ENCODE data around the gene MUC15.
"Not testable (repeated sequence)": the region's sequence is repeated elsewhere in the genome, so short reads cannot be mapped to it uniquely, and the experiment has no call there.

MUC15 gene, protein sequence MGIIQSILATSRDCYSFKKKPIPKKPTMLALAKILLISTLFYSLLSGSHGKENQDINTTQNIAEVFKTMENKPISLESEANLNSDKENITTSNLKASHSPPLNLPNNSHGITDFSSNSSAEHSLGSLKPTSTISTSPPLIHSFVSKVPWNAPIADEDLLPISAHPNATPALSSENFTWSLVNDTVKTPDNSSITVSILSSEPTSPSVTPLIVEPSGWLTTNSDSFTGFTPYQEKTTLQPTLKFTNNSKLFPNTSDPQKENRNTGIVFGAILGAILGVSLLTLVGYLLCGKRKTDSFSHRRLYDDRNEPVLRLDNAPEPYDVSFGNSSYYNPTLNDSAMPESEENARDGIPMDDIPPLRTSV

DNA sequence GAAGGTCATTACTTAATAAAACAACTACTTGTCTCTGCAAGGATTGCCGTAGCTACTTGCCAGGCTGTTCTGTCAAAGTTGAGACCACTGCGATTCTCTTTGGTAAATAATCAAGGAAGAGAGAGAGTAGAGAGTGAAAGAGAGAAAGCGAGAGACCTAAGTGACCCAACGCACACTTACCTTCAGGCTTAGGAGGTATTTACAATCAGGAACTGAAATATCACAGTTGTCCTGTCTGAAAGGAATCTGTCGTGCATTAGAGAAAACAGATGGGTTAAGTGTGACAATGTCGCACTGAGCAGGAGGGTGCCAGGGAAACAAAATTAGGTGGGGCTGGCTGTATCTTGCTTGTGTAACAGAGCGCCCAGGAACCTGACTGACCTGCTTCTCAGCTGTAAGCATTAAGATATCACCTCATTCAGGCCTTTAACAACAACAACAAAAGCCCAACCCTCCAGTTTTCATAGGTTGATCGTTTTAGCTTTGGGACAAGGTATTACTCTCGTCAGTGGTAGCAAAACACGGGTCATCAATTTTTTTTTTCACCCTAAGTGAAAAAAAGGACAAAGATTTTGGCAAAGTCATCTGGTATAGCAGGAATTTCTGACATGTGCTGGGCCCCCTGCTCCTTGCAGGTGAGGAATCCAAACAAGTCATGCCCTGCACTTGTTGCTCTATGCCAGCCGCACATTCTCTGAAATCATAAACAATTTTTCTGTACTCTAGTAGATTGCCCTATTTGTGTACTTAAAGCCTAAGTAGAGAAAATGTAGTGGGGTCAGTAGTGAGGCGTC, at the start of gene MUC15:
Gene MUC15, minus strand, starts transcription at position 403 of the 794 bp plus-strand sequence. CDS start 5,169 bp downstream, outside the sequence.
- DNase-seq (ENCODE audit: low read depth in 2 of 2), result no peak

DNA sequence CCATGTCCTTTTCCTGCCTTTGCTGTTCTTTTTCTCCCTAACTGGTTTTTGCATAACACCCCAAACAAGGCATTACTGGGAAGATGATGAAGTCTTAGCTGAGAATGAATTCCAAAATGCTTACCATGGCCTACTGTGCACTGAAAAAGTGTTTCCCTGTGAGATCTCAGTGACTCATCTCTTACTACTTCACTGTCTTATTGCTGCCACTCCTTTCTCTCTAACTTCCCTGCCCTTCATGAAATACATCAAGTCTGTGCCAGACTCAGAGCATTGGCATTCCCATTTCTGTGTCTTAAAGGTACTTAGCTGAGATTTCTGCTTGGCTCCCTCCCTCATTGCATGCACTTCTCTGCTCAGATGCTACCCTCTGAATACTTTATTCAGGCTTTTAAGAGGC, 49.1 kb upstream of the MUC15 start:
- DNase-seq (ENCODE audit: low read depth in 2 of 2), result no peak

DNA sequence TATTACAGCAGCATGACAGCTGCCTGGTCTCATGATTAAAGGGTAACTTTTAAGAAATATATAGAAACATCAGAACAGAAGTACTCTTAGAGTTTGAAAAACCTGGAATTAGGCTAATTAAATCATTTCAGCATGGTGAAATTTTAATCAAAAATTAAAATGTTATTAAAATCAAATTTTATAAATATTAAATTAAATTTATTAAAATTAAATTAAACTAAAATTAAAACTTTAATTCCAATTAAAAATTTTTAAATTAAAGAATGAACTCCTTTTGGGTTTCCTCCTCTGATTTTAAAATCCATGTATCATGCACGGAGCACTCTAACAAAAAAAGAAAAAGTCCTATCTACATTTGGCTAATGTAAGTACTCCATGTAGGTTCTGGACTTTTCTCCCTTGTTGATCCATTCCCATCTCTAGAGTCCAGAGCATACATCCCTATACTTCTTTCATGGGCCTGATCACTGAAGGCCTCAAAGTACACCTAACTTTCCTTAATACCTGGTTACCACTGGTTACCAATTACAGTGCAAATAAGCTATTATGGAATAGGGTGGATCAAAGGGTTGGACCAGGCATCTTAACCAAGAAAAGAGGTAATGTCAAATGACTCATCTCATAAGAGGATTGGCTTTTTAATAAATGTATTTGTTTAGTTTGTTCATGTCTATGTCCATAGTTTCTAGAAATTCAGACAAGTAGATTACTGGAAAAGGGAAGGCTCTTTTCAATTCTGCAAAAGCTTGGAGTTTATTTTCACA, 48.4 kb upstream of the MUC15 start:
- DNase-seq (ENCODE audit: low read depth in 2 of 2), result no peak

DNA sequence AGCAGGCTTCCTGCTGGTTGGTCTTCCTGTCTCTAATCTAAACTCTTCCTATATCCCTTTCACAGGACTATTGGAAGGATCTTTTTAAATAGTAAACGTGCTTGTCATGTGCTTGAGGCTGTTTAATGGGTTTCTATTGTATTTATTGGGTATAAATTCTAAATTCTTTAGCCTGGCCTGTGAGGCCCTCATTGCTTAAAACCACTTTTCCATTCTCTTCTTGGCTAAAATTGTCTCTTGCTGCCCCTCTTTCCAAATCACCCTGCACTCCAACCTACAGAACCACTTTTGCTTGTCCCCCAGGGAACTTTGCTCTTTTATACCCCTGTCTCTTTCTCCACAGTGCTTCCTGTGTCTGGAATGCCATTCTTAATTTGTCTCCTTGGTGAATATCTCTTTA, 46.4 kb upstream of the MUC15 start:
- DNase-seq (ENCODE audit: low read depth in 2 of 2), result no peak

DNA sequence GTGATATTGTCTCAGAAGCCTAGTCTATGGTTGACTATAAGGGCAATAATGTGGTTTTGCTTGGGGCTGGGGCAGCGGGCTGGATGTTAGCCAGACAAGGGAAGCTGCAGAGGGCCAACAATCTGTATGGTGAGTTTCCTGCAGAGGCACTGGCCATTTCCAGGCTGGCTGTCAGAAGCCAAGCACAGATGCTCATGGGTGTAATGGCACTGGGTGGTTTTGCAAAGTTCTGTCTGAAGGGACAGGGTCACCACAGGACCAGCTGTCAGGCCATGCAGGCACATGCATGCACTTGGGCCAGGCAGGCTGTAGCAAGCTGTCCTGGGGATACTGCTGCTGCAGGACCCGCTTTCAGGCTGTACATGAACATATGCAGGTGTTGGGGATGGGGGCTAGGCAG, 41.7 kb upstream of the MUC15 start:
- DNase-seq (ENCODE audit: low read depth in 2 of 2), result no peak

DNA sequence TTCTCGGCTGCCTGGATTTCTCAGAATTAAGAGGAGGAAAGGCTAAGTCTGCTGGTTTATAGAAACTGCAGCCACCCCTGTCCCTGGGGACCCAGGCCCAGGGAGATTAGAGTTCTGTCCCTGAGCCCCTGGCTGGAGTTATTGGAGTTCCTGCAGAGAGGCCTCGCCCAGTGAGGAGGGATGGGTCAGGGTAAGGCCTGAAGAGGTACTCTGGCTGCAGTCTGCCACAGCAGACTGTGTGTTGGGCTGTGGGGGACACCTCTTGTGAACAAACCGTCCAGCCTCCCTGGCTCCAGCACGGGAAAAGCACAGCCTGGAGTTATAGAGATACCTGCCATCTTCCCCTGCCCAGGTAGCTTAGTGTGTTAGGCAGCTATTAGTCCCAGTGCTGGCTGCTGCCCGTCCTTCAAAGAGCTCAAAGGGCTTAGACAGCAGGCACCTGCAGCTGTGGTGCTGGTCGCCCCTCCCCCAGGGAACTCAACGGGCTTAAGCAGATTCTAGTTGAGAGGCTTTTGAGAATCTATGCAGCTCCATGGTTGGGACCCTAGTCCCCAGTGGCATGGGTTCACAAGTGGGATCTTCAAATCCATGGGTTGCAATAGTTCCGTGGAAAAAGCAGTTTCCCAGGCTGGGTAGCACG, 36.6 kb upstream of the MUC15 start:
- no peak for DNase-seq (ENCODE audit: low read depth in 2 of 2)

DNA sequence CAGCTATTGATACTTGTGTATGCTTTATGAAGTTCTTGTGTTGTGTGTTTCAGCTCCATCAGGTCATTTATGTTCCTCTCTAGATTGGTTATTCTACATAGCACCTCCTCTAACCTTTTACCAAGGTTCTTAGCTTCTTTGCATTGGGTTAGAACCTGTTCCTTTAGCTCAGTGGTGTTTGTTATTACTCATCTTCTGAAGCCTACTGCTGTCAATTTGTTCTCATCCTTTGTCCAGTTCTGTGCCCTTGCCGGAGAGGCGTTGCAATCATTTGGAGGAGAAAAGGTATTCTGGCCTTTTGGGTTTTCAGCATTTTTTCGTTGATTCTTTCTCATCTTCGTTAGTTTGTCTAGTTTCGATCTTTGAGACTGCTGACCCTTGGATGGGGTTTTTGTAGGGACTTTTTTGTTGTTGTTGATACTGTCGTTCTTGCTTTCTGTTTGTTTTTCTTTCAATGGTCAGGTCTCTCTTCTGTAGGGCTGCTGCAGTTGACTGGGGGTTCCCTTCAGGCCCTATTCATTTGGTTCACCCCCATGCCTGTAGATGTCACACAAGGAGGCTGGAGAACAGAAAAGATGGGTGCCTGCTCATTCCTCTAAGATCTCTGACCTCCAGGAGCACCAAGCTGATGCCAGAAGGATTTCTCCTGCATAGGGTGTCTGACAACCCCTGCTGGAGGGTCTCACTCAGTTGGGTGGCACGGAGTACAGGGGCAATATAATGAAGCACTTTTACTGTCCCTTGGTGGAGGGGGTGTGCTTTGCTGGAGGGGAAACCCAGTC, 35.9 kb upstream of the MUC15 start:
- no peak for DNase-seq (ENCODE audit: low read depth in 2 of 2)

DNA sequence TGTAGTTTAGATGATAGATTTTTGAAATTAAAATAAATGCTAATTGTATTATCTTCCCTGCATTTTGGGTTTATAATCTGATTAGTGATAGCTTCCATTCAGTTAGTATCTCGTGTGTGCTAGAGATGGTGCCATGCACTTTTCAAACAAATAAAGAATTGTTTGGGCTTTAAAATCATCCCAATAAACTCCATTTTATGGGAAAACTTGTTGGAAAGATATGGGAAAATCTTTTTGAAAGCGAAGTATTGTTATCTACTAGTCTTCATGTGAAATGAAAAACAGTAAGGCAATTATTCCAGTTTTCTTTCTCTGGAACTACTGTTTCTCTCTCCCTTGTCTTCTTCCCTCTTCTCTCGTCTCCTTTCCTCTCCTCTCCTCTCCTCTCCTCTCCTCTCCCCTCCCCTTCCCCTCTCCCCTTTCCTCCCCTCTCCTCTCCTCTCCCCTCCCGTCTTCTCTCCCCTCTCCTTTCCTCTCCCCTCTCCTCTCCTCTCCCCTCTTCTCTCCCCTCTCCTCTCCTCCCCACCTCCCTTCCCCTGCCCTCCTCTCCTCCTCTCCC, 27.9 kb upstream of the MUC15 start:
- DNase-seq (ENCODE audit: low read depth in 2 of 2), result no peak

DNA sequence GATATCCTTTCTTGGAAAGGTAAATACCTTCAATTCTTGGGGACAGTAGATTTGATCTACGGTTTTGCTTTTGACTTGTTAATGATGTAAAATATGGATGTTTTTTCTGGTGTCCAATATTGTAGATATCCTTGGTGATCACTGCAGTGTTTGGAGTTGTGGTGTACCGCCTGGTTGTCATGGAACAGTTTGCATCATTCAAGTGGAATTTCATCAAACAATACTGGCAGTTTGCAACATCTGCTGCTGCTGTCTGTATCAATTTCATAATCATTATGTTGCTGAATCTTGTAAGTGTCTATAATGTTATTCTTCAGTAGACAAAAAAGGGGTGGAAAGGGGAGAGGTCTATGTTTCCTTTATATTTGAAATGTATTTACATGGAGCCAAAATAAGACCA, 27.4 kb upstream of the MUC15 start:
- no peak for DNase-seq (ENCODE audit: low read depth in 2 of 2)

DNA sequence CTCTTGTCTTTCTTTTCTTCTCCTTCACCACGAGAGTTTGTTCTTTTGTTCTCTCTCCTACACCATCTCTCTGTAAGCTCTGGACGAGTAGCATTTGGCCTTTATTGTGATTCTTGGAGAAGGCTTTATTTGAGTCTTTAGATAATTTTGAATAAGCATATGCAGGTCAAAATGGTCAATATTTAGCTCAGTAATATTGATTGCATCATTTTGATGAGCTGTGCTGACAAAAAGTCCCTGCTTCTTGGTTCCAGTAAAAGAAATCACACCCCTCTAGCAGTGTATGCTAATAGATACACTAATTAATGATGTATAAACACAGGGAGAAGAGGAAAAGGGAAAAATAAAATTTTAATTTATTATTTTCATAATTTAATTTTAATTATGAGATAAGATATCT, 25.8 kb upstream of the MUC15 start:
- no peak for DNase-seq (ENCODE audit: low read depth in 2 of 2)

DNA sequence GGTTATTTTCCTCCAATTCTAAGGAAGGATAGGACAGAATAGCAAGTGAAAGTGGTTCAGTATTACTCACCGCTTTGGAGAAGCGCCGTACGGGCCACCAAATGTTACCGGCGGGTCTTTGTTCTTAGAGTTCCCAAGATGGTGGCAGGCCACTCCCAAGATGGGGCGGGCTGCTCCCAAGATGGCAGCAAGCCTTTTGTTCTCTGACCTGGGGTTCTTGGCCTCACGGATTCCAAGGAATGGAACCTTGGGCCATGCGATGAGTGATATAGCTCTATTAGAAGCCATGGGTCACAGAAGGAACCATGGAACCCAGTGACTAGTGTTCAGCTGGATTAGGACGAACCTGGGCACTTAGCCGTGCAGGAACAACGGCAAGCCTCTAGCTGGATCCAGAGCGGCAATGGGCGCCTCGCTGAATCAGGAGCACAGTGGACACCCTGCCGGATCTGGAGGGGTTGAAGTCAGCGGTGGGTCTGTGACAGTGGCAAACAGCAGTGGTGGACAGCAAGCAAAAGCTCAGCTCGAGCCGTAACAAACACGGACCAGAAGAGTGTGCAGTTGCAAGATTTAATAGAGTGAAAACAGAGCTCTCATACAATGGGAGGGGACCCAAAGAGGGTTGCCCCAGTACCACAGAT, 25.1 kb upstream of the MUC15 start:
- not testable (repeated sequence) for DNase-seq (ENCODE audit: low read depth in 2 of 2)

DNA sequence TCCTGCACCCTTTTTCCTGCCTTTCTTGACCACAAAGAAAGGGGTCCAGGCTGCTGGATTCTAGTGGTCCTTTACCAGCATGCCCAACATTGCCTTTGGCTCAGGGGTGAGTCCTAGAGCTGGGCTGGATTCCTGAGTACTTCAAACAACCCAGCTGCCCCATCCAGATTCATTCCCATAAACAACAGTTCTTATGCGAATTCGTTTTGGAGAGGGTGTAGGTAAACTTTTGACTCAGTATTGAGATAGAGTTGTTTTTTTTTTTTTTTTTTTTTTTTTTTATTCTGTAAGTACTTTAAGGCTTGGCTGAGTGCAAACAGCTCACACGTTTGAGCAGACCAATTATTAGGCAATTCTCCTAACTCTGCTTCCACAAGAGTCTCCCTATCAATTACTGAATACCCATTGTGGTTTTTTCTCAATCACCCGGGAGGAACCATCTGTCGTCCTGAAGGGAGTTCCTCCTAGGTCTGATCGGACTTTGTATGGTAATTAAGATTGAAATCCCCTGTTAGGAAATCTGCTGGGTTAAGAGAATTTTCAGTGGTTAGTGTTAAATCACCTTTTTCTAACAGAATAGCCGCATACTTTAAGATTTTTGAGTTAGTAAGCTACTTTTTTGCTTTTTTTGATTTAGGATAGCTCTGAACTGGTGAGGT, 23.3 kb upstream of the MUC15 start:
- not testable (repeated sequence) for DNase-seq (ENCODE audit: low read depth in 2 of 2)

DNA sequence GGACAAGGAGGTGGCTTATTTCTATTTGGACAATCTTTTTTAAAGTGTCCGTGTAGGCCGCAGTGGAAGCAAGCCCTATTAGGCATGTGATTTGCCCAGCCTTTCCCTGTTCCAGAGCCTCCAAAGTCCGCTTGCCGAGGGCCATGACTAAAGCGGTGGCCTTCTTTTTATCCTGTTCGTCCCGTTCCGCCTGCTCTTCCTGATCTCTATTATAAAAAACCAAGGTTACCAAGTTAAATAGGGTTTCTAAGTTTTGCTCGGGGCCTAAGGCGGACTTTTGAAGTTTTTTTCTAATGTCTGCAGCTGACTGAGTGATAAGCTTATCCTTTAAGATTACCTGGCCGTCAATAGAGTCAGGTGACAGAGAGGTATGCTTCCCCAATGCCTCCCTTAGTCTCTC, 21.6 kb upstream of the MUC15 start:
- DNase-seq (ENCODE audit: low read depth in 2 of 2), result no peak

DNA sequence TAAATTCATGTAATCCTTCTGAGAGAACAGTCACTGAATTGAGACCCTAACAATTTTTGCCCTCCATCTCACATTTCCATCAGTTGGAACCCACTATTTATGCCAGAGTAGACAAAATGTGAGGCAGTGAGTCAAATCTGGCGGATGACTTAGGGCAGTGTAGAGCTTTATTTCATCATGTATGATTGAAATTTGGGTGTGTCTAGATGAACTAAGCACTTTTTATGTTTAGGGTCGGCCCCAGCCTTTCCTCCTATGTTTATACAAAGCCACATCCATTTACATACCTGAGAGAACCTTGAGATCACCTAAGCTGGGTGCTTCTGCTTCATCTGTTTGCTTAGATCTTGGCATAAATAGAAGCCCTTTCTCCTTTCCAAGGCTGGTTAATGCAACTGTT, 15.0 kb upstream of the MUC15 start:
- DNase-seq (ENCODE audit: low read depth in 2 of 2), result no peak

DNA sequence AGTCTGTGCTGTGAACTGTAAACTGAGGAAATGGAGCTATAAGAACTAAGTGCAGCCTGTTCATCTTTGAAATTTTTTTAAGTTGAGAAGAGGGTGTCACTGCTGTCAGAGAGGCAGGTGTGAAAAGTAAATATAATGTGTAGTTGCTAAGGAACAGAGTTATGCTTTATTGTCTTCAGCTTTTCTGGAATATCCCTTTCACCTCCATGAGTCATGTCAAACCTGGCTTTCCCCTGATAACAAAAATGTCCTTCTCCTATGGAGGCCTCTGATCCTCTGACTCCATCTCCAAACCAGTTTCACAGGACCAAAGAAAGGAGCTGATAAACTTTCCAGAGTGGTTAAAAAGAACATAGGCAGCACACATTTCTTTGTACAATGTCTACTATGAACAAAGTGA, 12.8 kb upstream of the MUC15 start:
- no peak for DNase-seq (ENCODE audit: low read depth in 2 of 2)

DNA sequence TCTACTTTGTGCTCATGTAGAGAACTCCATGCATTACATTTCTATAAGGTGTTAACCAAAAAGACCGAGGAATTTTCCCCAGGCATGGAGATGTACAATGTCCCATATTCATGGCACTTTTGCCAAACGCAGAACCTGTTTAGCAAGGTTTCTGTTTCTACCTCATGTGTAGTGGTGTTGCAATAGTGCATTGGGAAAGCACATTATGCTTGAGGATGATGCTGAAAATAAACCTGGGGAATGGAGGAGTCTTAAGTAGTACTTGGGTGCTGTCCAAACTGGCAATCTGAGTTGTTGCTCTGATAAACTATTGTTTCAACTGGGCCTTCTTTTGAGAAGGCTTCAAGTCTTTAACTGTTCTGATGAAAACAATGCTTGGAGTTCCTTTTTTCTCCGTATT, 11.5 kb upstream of the MUC15 start:
- DNase-seq (ENCODE audit: low read depth in 2 of 2), result no peak

DNA sequence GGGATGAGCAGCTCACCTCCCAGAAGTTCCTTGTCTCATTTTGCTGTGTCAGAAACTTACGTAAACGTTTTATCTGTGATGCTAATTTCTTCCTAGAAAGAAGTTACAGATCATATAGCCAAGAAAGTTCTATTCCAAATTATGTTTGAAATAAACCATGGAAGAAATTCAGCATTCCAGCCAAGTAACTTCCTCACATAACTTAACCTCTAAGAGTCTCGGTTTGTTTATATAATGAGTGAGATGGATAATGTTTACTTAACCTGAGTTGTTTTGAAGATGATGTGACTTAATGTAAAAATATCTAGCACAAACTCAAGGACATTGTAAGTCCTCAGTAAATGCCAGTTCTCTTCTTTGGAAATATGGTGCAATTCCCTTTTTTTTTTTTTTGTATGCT, 8.9 kb upstream of the MUC15 start:
- no peak for DNase-seq (ENCODE audit: low read depth in 2 of 2)

DNA sequence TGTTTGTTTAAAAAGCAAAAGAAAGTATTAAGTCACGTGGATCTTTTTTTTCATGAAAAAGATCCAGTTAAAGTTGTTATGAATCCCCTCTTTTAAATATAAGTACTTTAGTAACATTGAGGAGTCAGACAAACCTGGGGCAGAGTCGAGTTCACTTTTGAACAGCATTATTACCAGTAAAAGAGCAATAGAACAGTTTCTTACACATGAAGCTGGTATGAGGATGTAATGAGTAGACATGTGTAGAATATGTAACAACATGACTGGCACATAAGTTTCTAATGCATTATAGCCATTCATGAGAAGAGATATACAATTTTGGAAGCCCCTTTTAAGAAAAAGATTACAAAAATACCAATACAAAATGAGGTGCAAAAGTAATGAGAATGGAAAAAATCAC, 7.6 kb upstream of the MUC15 start:
- DNase-seq (ENCODE audit: low read depth in 2 of 2), result no peak

DNA sequence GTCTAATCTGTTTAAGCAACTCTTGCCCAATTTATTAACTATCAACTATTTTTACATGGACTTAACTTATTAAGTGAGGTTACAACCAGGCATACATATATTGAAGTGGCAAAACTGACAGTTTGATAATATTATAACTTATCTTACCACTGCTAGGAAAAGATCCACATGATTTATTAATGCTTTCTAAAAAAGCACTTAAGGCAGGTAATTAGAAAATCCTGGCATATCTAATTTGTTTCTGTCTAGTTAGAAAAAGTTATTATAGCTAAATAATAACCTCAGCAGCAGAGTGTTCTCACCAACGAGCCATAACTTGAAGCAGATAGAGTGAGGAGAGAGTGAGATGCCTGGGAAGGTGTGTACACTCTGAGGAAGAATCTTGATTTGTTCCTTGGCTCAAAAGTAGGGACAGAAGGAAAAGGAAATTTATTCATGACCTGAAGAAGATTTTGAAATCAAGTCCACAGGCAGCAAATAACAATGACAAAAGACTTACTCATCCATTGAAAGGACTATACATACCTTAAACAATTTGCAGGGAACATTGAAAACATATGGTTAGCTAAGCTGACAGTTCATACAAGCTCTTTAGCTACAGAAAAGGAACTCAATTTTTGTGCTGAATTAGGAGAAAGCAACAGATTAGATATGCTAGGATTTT, 7.1 kb upstream of the MUC15 start:
- no peak for DNase-seq (ENCODE audit: low read depth in 2 of 2)
